HepG2 (cell line): ENCODE measurements around the gene ARVCF. TPM values are rescaled to one million over a fixed set of nuclear protein-coding genes. Genes with fewer than 3 reads are reported as not detected.

Source experiments
- ARNT ChIP-seq: fragments of 450-650 bp; IDR thresholded peaks from 2 replicates; pipeline ENCODE4 v1.6.1; 2017
- ATF7-NPFF ChIP-seq: sonication (generic); formaldehyde crosslinking; IDR thresholded peaks from 2 replicates; pipeline ENCODE4 v1.8.1; 2023; ENCODE audit warnings: mild to moderate bottlenecking, low read depth, missing genetic modification reagents, moderate library complexity
- ATM ChIP-seq: fragments of 450-650 bp; IDR thresholded peaks from 2 replicates; pipeline ENCODE4 v1.7.1; 2017; ENCODE audit warnings: mild to moderate bottlenecking, borderline replicate concordance
- HMGXB3 ChIP-seq: sonication (generic); formaldehyde crosslinking; IDR thresholded peaks from 2 replicates; pipeline ENCODE4 v1.4.0; 2020; ENCODE audit warnings: missing genetic modification reagents, borderline replicate concordance
- HNF1B ChIP-seq: sonication (generic); formaldehyde crosslinking; IDR thresholded peaks from 2 replicates; pipeline ENCODE4 v1.5.1; 2020; ENCODE audit warnings: mild to moderate bottlenecking, moderate library complexity, missing genetic modification reagents
- MEIS1 ChIP-seq: sonication (generic); formaldehyde crosslinking; IDR thresholded peaks from 2 replicates; pipeline ENCODE4 v1.9.0; 2021; ENCODE audit warnings: mild to moderate bottlenecking, missing genetic modification reagents, moderate library complexity, borderline replicate concordance
- MXI1 ChIP-seq: IDR thresholded peaks from 3 replicates; pipeline ENCODE4 v1.6.1; 2012; ENCODE audit warnings: low read depth, low read length, inconsistent platforms, borderline replicate concordance
- NFYB ChIP-seq: sonication (generic); formaldehyde crosslinking; IDR thresholded peaks from 2 replicates; pipeline ENCODE4 v1.4.0; 2020; ENCODE audit warnings: missing genetic modification reagents
- RXRA ChIP-seq: sonication (generic); formaldehyde crosslinking; IDR thresholded peaks from 2 replicates; pipeline ENCODE4 v1.5.1; 2020; ENCODE audit warnings: missing genetic modification reagents
- TBX3 ChIP-seq: fragments of 450-650 bp; IDR thresholded peaks from 2 replicates; pipeline ENCODE4 v1.6.1; 2017; ENCODE audit warnings: antibody characterized with exemption, mild to moderate bottlenecking, inconsistent platforms, borderline replicate concordance
- ZBTB4 ChIP-seq: sonication (generic); formaldehyde crosslinking; IDR thresholded peaks from 2 replicates; pipeline ENCODE4 v1.4.0; 2020; ENCODE audit warnings: missing genetic modification reagents, mild to moderate bottlenecking, borderline replicate concordance
- ZNF205 ChIP-seq: IDR thresholded peaks from 2 replicates; pipeline ENCODE4 v1.6.1; 2018; ENCODE audit warnings: missing biosample characterization, missing genetic modification reagents
- ZNF207 ChIP-seq: fragments of 450-650 bp; IDR thresholded peaks from 2 replicates; pipeline ENCODE4 v1.6.1; 2016; ENCODE audit warnings: antibody characterized with exemption, borderline replicate concordance
- ZNF460 ChIP-seq: sonication (generic); formaldehyde crosslinking; IDR thresholded peaks from 2 replicates; pipeline ENCODE4 v1.5.1; 2020; ENCODE audit warnings: missing genetic modification reagents, mild to moderate bottlenecking, borderline replicate concordance
- ZNF597 ChIP-seq: sonication (generic); formaldehyde crosslinking; IDR thresholded peaks from 2 replicates; pipeline ENCODE4 v1.5.0; 2020; ENCODE audit warnings: missing genetic modification reagents
- ZNF747 ChIP-seq: sonication (generic); formaldehyde crosslinking; IDR thresholded peaks from 2 replicates; pipeline ENCODE4 v1.8.1; 2023; ENCODE audit warnings: missing genetic modification reagents, mild to moderate bottlenecking, borderline replicate concordance
- ZNF772 ChIP-seq: sonication (generic); formaldehyde crosslinking; IDR thresholded peaks from 2 replicates; pipeline ENCODE4 v1.5.0; 2020; ENCODE audit warnings: mild to moderate bottlenecking, missing genetic modification reagents
- polyA plus RNA-seq, 8 experiments: library from polyadenylated mRNA; depleted of rRNA in 3 of 8; stranded (reverse) in 7 of 8; unstranded in 1 of 8; fragments of >200 nt; fragmentation: Illumina TruSeq in 4 of 8; extraction: Trizol in 4 of 8; gene quantifications; 2 replicates each; pipeline versions ENCODE4 v1.2.1 to v1.2.3, GENCODE V29; 2011 to 2016; ENCODE audit warnings: low read depth in 4 of 8, missing spikeins in 1 of 8, mixed read lengths in 1 of 8; ENCODE audit not compliant: insufficient read depth in 1 of 8
- total RNA-seq, 5 experiments: library from RNA; depleted of rRNA; stranded (reverse); fragments of >200 nt; fragmentation: Illumina TruSeq; extraction: Trizol; gene quantifications; 2 replicates each; pipeline ENCODE4 v1.2.3, GENCODE V29; 2016; ENCODE audit warnings: low read depth in 1 of 5

The ARVCF gene
- total and polyA plus RNA-seq, 2 of the 13 experiments (the other 11 are each of a cell fraction or from before 2014, with no cell fraction given) = 16.4 to 17.7 TPM

- TF ChIP-seq HMGXB3 (CRISPR knock-in tag) (no peak), ZBTB4 (CRISPR knock-in tag) (no peak), ATM (no peak), RXRA (no peak), HNF1B (CRISPR knock-in tag) (peak; percentile 43), NFYB (no peak), ZNF772 (CRISPR knock-in tag) (no peak; the same call in 1 of the 2 replicates), MEIS1 (0 out of 2 replicates have a peak, but pooled peaks have one; percentile 39), TBX3 (no peak), ZNF597 (no peak), ZNF460 (no peak), ARNT (no peak), ZNF747 (CRISPR knock-in tag) (no peak), ZNF205 (CRISPR knock-in tag) (no peak), ZNF207 (no peak), MXI1 (0 out of 3 replicates have a peak, but pooled peaks have one; percentile 16), ATF7-NPFF (no peak)
Measured at GRCh38 chr22:19942157-19943081, 74.2 kb downstream of the ARVCF start (continued).
